IMR-90 (cell line): ENCODE measurements around the gene CD7. TPM values are rescaled to one million over a fixed set of nuclear protein-coding genes. Genes with fewer than 3 reads are reported as not detected.

Source experiments
- ATAC-seq: fragments of 200-7000 bp; cut with Tn5 transposase; 2 replicates; pipeline ENCODE4 v1.9.1; 2020; ENCODE audit warnings: low read depth, mild to moderate bottlenecking, moderate library complexity
- Bru-seq: library from RNA; stranded (reverse); fragments of 400-500 nt; gene quantifications from one replicate; lab custom pipeline; 2021; lab: Mats Ljungman, UMichigan
- BruChase-seq, 2 experiments: library from RNA; stranded (reverse); fragments of 400-500 nt; gene quantifications; one replicate each; lab custom pipeline; 2021; lab: Mats Ljungman, UMichigan
- BruUV-seq: library from RNA; stranded (reverse); fragments of 400-500 nt; replicated peaks from 2 replicates; lab custom pipeline; 2021; lab: Mats Ljungman, UMichigan
- CTCF ChIA-PET: fragments of 300-600 bp; formaldehyde crosslinking; extraction: SDS; loops from one replicate; lab custom pipeline; 2021; ENCODE audit warnings: antibody characterized with exemption; lab: Yijun Ruan, JAX
- POLR2A ChIA-PET: fragments of 300-600 bp; sonication (Branson Sonifier 250); formaldehyde crosslinking; loops from one replicate; lab custom pipeline; 2022; ENCODE audit warnings: antibody characterized with exemption; ENCODE audit not compliant: unreplicated experiment; lab: Charles Lee
- DNase-seq: peaks from one replicate; pipeline ENCODE4 v3.0.0; 2013
- H2AFZ ChIP-seq: replicated peaks from 2 replicates; pipeline ENCODE3; 2013; ENCODE audit warnings: low read length, mild to moderate bottlenecking; ENCODE audit not compliant: poor library complexity
- H2AK5ac ChIP-seq: 2 replicates; pipeline ENCODE4 v1.6.1; 2013; ENCODE audit warnings: low read depth, low read length, inconsistent platforms
- H2AK9ac ChIP-seq: replicated peaks from 2 replicates; pipeline ENCODE3; 2013; ENCODE audit warnings: mild to moderate bottlenecking, low read depth, low read length, moderate library complexity; ENCODE audit not compliant: poor library complexity
- H2BK120ac ChIP-seq: 2 replicates; pipeline ENCODE4 v1.6.1; 2013; ENCODE audit warnings: low read depth, low read length, inconsistent platforms
- H2BK15ac ChIP-seq: 3 replicates; pipeline ENCODE4 v1.6.1; 2013; ENCODE audit warnings: low read depth, low read length, inconsistent platforms
- H2BK20ac ChIP-seq: 2 replicates; pipeline ENCODE4 v1.6.1; 2013; ENCODE audit warnings: low read depth, mild to moderate bottlenecking, inconsistent platforms, low read length, moderate library complexity
- H2BK5ac ChIP-seq: 2 replicates; pipeline ENCODE4 v1.6.1; 2013; ENCODE audit warnings: mild to moderate bottlenecking, low read depth, low read length, inconsistent platforms; ENCODE audit not compliant: poor library complexity, severe bottlenecking
- H3K14ac ChIP-seq: replicated peaks from 2 replicates; pipeline ENCODE4 v1.6.1; 2013; ENCODE audit warnings: low read depth, low read length, inconsistent platforms
- H3K18ac ChIP-seq: 2 replicates; pipeline ENCODE4 v1.6.1; 2013; ENCODE audit warnings: low read depth, low read length, control low read depth
- H3K23ac ChIP-seq: 2 replicates; pipeline ENCODE4 v1.6.1; 2013; ENCODE audit warnings: low read depth, low read length, inconsistent platforms
- H3K27ac ChIP-seq: 2 replicates; pipeline ENCODE4 v1.5.1; 2013; ENCODE audit warnings: mild to moderate bottlenecking, control low read depth, low read length; ENCODE audit not compliant: insufficient read depth
- H3K27me3 ChIP-seq: 2 replicates; pipeline ENCODE4 v1.6.1; 2013; ENCODE audit warnings: low read length; ENCODE audit not compliant: control insufficient read depth, insufficient read depth
- H3K36me3 ChIP-seq: 2 replicates; pipeline ENCODE4 v1.6.1; 2013; ENCODE audit warnings: low read length, mixed read lengths; ENCODE audit not compliant: control insufficient read depth, insufficient read depth
- H3K4ac ChIP-seq: 2 replicates; pipeline ENCODE4 v1.6.1; 2013; ENCODE audit warnings: low read depth, low read length, inconsistent platforms
- H3K4me1 ChIP-seq: 2 replicates; pipeline ENCODE4 v1.6.1; 2013; ENCODE audit warnings: low read length, mixed read lengths; ENCODE audit not compliant: control insufficient read depth, insufficient read depth
- H3K4me2 ChIP-seq: 2 replicates; pipeline ENCODE4 v1.6.1; 2013; ENCODE audit warnings: low read depth, mild to moderate bottlenecking, control low read depth, low read length, moderate library complexity
- H3K4me3 ChIP-seq: 2 replicates; pipeline ENCODE4 v1.5.1; 2013; ENCODE audit warnings: low read depth, mild to moderate bottlenecking, control low read depth, low read length, moderate library complexity; ENCODE audit not compliant: insufficient read depth
- H3K56ac ChIP-seq: 2 replicates; pipeline ENCODE4 v1.6.1; 2013; ENCODE audit warnings: low read length, inconsistent platforms; ENCODE audit not compliant: insufficient read depth; ENCODE audit errors: extremely low read depth
- H3K79me1 ChIP-seq, 2 experiments: 2 replicates each; pipeline ENCODE4 v1.6.1; 2013; ENCODE audit warnings: low read length in 2 of 2, inconsistent platforms in 1 of 2, low read depth in 1 of 2
- H3K9ac ChIP-seq: 2 replicates; pipeline ENCODE4 v1.6.1; 2013; ENCODE audit warnings: low read depth, low read length, control low read depth
- H3K9me1 ChIP-seq: 2 replicates; pipeline ENCODE4 v1.6.1; 2013; ENCODE audit warnings: low read length, inconsistent platforms; ENCODE audit not compliant: insufficient read depth
- H3K9me3 ChIP-seq: 2 replicates; pipeline ENCODE4 v1.6.1; 2013; ENCODE audit warnings: low read length; ENCODE audit not compliant: control insufficient read depth, insufficient read depth
- H4K20me1 ChIP-seq: 2 replicates; pipeline ENCODE4 v1.6.1; 2013; ENCODE audit warnings: low read length, inconsistent platforms; ENCODE audit not compliant: insufficient read depth
- H4K5ac ChIP-seq: 2 replicates; pipeline ENCODE4 v1.6.1; 2013; ENCODE audit warnings: mild to moderate bottlenecking, low read depth, low read length, control low read depth
- H4K8ac ChIP-seq, 2 experiments: 2 replicates each; pipeline ENCODE4 v1.6.1; 2013; ENCODE audit warnings: low read depth in 2 of 2, low read length in 2 of 2, control low read depth in 1 of 2, inconsistent platforms in 1 of 2
- H4K91ac ChIP-seq: 2 replicates; pipeline ENCODE4 v1.6.1; 2013; ENCODE audit warnings: low read depth, low read length, inconsistent platforms; ENCODE audit not compliant: insufficient read depth
- BHLHE40 ChIP-seq: fragments of 150-350 bp; IDR thresholded peaks from 2 replicates; pipeline ENCODE4 v1.6.1; 2016; ENCODE audit warnings: mild to moderate bottlenecking, low read depth, low read length
- MAZ ChIP-seq: IDR thresholded peaks from 2 replicates; pipeline ENCODE4 v1.6.1; 2012; ENCODE audit warnings: low read depth, mild to moderate bottlenecking, low read length, improper control_type of control experiment, moderate library complexity, borderline replicate concordance
- MXI1 ChIP-seq: IDR thresholded peaks from 2 replicates; pipeline ENCODE4 v1.6.1; 2012; ENCODE audit warnings: low read depth, mild to moderate bottlenecking, low read length, moderate library complexity, borderline replicate concordance
- NFE2L2 ChIP-seq: fragments of 150-350 bp; IDR thresholded peaks from 2 replicates; pipeline ENCODE4 v1.6.1; 2016; ENCODE audit warnings: low read depth, mild to moderate bottlenecking, low read length
- RAD21 ChIP-seq: IDR thresholded peaks from 2 replicates; pipeline ENCODE4 v1.6.1; 2012; ENCODE audit warnings: low read length, improper control_type of control experiment
- RFX5 ChIP-seq: IDR thresholded peaks from 2 replicates; pipeline ENCODE4 v1.8.0; 2012; ENCODE audit warnings: low read depth, mild to moderate bottlenecking, low read length, moderate library complexity
- SMC3 ChIP-seq: fragments of 150-350 bp; IDR thresholded peaks from 2 replicates; pipeline ENCODE4 v1.6.1; 2016; ENCODE audit warnings: low read depth, mild to moderate bottlenecking, antibody characterized with exemption, low read length, moderate library complexity
- WGBS, 2 experiments: methylation state at CpG; one replicate each; pipeline versions ENCODE4 v1.1.5 to v1.1.7; 2013; ENCODE audit warnings: missing lambda C conversion rate in 2 of 2; ENCODE audit not compliant: insufficient read length in 1 of 2; ENCODE audit errors: extremely low coverage in 2 of 2; 5-methylcytosine and 5-hydroxymethylcytosine counted together
- dilution Hi-C: fragments of 300-500 bp; cut with HindIII; formaldehyde crosslinking; loops from one replicate; pipeline ENCODE4 v1.14.3; 2018; ENCODE audit warnings: low sequenced_read_pairs; ENCODE audit not compliant: unreplicated experiment
- in situ Hi-C: fragments of 300-500 bp; cut with MboI; formaldehyde crosslinking; loops from 3 replicates; pipeline ENCODE4 v1.14.3; 2019; ENCODE audit warnings: low sequenced_read_pairs, inconsistent platforms, mixed read lengths
- intact Hi-C: fragments of 100-400 bp; cut with micrococcal nuclease; formaldehyde crosslinking; loops from 2 replicates; pipeline ENCODE4 v1.10.0; 2022
- long read RNA-seq: library from polyadenylated mRNA; unstranded; transcript quantifications from one replicate; pipeline ENCODE4 v2.0.0, GENCODE V29; 2021; ENCODE audit not compliant: unreplicated experiment
- polyA plus RNA-seq, 3 experiments: library from polyadenylated mRNA; depleted of rRNA; stranded (reverse); fragments of >200 nt; gene quantifications; 2 replicates each; pipeline ENCODE4 v1.2.3, GENCODE V29; 2012; ENCODE audit warnings: low replicate concordance in 1 of 3
- total RNA-seq: library from RNA; depleted of rRNA; stranded (reverse); fragments of >200 nt; gene quantifications from 2 replicates; pipeline ENCODE4 v1.2.3, GENCODE V29; 2012; rRNA removed
- TF ChIP-seq, protein P1 (sequence below): fragments of 150-350 bp; IDR thresholded peaks from 2 replicates; pipeline ENCODE4 v1.6.1; 2017; ENCODE audit warnings: mild to moderate bottlenecking, antibody characterized with exemption, low read length, low read depth
- TF ChIP-seq, protein P2 (sequence below): fragments of 150-350 bp; IDR thresholded peaks from 2 replicates; pipeline ENCODE4 v1.6.1; 2016; ENCODE audit warnings: low read depth, mild to moderate bottlenecking, low read length, moderate library complexity, borderline replicate concordance

CD7 gene
- total RNA-seq (not detected in 2 replicates), polyA plus RNA-seq (2012; rRNA removed) (not detected in 2 replicates), Bru-seq, nascent RNA (percentile 16 among the genes with signal in this experiment), BruChase-seq, experiment 1, labeled RNA remaining after a 6-hour chase (percentile 36 among the genes with signal in this experiment), BruChase-seq, experiment 2, labeled RNA remaining after a 2-hour chase (percentile 28 among the genes with signal in this experiment)
- polyA plus RNA-seq (2012; cell fraction: cytosol; rRNA removed), result 0.18 TPM in 1 of 2 replicates, not detected in the other
- polyA plus RNA-seq (2012; cell fraction: nucleus; rRNA removed; ENCODE audit: low replicate concordance), result 0.12 and 0.16 TPM in 2 replicates
- long read RNA-seq, result 0 reads

DNA sequence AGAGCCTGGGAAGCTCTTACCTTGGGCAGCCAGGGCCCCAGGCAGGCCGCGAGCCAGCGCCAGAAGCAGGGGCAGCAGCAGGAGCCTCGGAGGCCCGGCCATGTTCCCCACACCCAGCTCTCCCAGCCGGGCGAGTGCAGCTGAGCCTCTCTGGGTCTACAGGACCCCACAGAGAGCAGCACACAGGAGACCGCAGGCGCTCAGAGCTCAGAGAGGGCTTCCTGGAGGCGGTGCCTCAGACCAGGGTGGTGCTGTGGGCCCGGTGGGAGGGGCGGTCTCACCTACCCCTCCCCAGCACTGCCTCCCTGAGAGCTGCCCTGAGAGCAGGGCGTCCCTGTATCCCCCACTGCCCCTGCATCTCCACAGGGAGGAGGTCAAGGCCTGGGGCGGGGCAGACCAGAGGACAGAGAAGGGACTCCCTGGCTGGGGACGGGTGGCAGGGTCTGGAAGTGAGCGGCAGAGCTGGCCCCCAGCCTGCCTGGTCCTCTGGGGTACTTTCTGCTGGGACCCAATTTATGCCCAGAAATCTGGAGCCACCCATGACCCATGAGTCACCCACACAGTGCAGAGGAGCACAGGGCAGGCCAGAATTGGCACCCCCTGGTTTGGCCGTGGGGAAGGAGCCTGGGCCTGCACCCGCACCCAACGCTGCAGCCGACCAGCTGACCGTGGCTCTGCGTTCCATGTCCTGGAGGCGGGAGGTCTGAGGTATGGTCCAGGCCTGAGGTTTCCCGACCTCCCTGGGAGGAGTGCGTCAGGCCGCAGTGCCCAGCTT lies at the start of gene CD7:
TSS of gene CD7 (minus strand) at position 215 of the 775 bp plus-strand sequence. CDS start at position 102, 113 bp downstream.
- Histone ChIP-seq H3K23ac (no peak within 1 kb of the TSS), H3K4me1 (no peaks in the 10 kb centered on the region), H3K4me2 (no peak within 1 kb of the TSS), H4K5ac (no peak within 1 kb of the TSS), H2BK15ac (no peak within 1 kb of the TSS), H2AFZ (no peak within 1 kb of the TSS), H3K18ac (no peak within 1 kb of the TSS), H3K4ac (no peak within 1 kb of the TSS), H2AK9ac (peak within 1 kb of the TSS; percentile 16), H4K91ac (no peak within 1 kb of the TSS), H3K9ac (no peak within 1 kb of the TSS), H3K79me1 (no peaks in the 10 kb centered on the region), H3K36me3 (no peaks in the 10 kb centered on the region), H3K4me3 (no peak within 1 kb of the TSS), H3K27me3 (peaks cover 36% of the 10 kb centered on the region), H2BK5ac (no peak within 1 kb of the TSS), H4K20me1 (no peaks in the 10 kb centered on the region; the same call in 1 of the 2 replicates), H2BK20ac (no peak within 1 kb of the TSS), H2BK120ac (no peak within 1 kb of the TSS), H2AK5ac (no peak within 1 kb of the TSS), H3K14ac (no peak within 1 kb of the TSS), H3K56ac (no peak within 1 kb of the TSS), H4K8ac (no peak within 1 kb of the TSS), H3K9me1 (peaks cover 7% of the 10 kb centered on the region; the same call in 1 of the 2 replicates), H3K27ac (no peak within 1 kb of the TSS), H3K9me3 (no peaks in the 10 kb centered on the region)
- in situ Hi-C loops, result no loop called here
- 100% methylated on average over 2 of the region's 26 CpGs; no CpG with 5 or more reads in 1 of the 2 experiments for WGBS, 2 experiments
- intact Hi-C loops, result no loop called here
- CTCF ChIA-PET, result interaction anchor here (0.5 kb wide), 1 partner anchor 9 kb away, joined by 4 read pairs; no protein-coding TSS in a partner anchor
- POLR2A ChIA-PET, result no interaction called here
- ATAC-seq (no peak), DNase-seq (no peak)
- no TSS peak for BruUV-seq
- TF ChIP-seq RFX5, result no peak
- TF ChIP-seq MXI1, result no peak
- TF ChIP-seq MAZ, result no peak
- TF ChIP-seq, protein P1, sequence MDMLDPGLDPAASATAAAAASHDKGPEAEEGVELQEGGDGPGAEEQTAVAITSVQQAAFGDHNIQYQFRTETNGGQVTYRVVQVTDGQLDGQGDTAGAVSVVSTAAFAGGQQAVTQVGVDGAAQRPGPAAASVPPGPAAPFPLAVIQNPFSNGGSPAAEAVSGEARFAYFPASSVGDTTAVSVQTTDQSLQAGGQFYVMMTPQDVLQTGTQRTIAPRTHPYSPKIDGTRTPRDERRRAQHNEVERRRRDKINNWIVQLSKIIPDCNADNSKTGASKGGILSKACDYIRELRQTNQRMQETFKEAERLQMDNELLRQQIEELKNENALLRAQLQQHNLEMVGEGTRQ, result no peak
- TF ChIP-seq BHLHE40, result no peak
- TF ChIP-seq, protein P2, sequence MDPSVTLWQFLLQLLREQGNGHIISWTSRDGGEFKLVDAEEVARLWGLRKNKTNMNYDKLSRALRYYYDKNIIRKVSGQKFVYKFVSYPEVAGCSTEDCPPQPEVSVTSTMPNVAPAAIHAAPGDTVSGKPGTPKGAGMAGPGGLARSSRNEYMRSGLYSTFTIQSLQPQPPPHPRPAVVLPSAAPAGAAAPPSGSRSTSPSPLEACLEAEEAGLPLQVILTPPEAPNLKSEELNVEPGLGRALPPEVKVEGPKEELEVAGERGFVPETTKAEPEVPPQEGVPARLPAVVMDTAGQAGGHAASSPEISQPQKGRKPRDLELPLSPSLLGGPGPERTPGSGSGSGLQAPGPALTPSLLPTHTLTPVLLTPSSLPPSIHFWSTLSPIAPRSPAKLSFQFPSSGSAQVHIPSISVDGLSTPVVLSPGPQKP, result no peak
- TF ChIP-seq NFE2L2, result no peak
- TF ChIP-seq SMC3, result no peak
- TF ChIP-seq RAD21, result no peak
- dilution Hi-C loops, result no loop called here
